Activated CD4-positive, alpha-beta T cell treated with anti-CD3 and anti-CD28 coated beads, Interleukin-2, amount 50 U/mL, for 48 hours (primary cell): Measurements from ENCODE around the gene PARD3.
"Not testable (repeated sequence)": the region's sequence is repeated elsewhere in the genome, so short reads cannot be mapped to it uniquely, and the experiment has no call there.

ENCODE experiments used
- DNase-seq, 2 experiments: peaks; one replicate each; pipeline ENCODE4 v3.0.0-alpha.2; 2020

PARD3 gene

GRCh38 chr10:34815185-34816084 is at the start of gene PARD3:
PARD3 (minus strand) TSS chr10:34815296; CDS start chr10:34814995, 301 bp downstream.
- peak in 1 of 2 experiments; percentile 17 for DNase-seq

- no peak for DNase-seq
Measured at GRCh38 chr10:34864149-34865067, 49.3 kb upstream of the PARD3 start.

GRCh38 chr10:34862892-34863291 is 47.8 kb upstream of the PARD3 start:
- no peak for DNase-seq

GRCh38 chr10:34861293-34862021 is 46.4 kb upstream of the PARD3 start:
- no peak for DNase-seq

GRCh38 chr10:34859170-34859569 is 44.1 kb upstream of the PARD3 start:
- no peak for DNase-seq

- DNase-seq: no peak
Measured at GRCh38 chr10:34858003-34858402, 42.9 kb upstream of the PARD3 start.

- DNase-seq: no peak
Measured at GRCh38 chr10:34854147-34854601, 39.1 kb upstream of the PARD3 start.

- no peak for DNase-seq
Measured at GRCh38 chr10:34853357-34853756, 38.3 kb upstream of the PARD3 start.

- no peak for DNase-seq
Measured at GRCh38 chr10:34850558-34850957, 35.5 kb upstream of the PARD3 start.

- DNase-seq: no peak
Measured at GRCh38 chr10:34850036-34850435, 34.9 kb upstream of the PARD3 start.

GRCh38 chr10:34845070-34845469 is 30.0 kb upstream of the PARD3 start:
- no peak for DNase-seq

GRCh38 chr10:34844448-34844847 is 29.4 kb upstream of the PARD3 start:
- no peak for DNase-seq

- not testable (repeated sequence) for DNase-seq
Measured at GRCh38 chr10:34843470-34843869, 28.4 kb upstream of the PARD3 start.

- no peak for DNase-seq
Measured at GRCh38 chr10:34838366-34838900, 23.3 kb upstream of the PARD3 start.

GRCh38 chr10:34835908-34836508 is 20.9 kb upstream of the PARD3 start:
- no peak for DNase-seq

- DNase-seq: no peak
Measured at GRCh38 chr10:34834274-34834673, 19.2 kb upstream of the PARD3 start.

- no peak for DNase-seq
Measured at GRCh38 chr10:34830217-34830822, 15.2 kb upstream of the PARD3 start.

- no peak for DNase-seq
Measured at GRCh38 chr10:34826857-34827766, 12.0 kb upstream of the PARD3 start.

- no peak for DNase-seq
Measured at GRCh38 chr10:34826221-34826620, 11.1 kb upstream of the PARD3 start.

GRCh38 chr10:34825414-34825813 is 10.3 kb upstream of the PARD3 start:
- DNase-seq: no peak

- DNase-seq: no peak
Measured at GRCh38 chr10:34824870-34825269, 9.8 kb upstream of the PARD3 start.
